ENCODE results near the gene CAPN7.
A peak's percentile ranks its signal among the peaks of the same experiment; 100 is the strongest.
"Not testable (repeated sequence)": the region's sequence is repeated elsewhere in the genome, so short reads cannot be mapped to it uniquely, and the experiment has no call there.

The CAPN7 gene
- long read RNA-seq, donor 1, full-length matches to known transcripts, result 3 of 3 reads
- long read RNA-seq, donor 1, partial matches to known transcripts, result 0 of 3 reads
- long read RNA-seq, donor 1, other reads (novel, unspliced or antisense), result 0 of 3 reads
- long read RNA-seq, donor 2, full-length matches to known transcripts, result 1 of 1 reads
- long read RNA-seq, donor 2, partial matches to known transcripts, result 0 of 1 reads
- long read RNA-seq, donor 2, other reads (novel, unspliced or antisense), result 0 of 1 reads
- long read RNA-seq, donor 3, full-length matches to known transcripts, result 4 of 11 reads
- long read RNA-seq, donor 3, partial matches to known transcripts, result 7 of 11 reads
- long read RNA-seq, donor 3, other reads (novel, unspliced or antisense), result 0 of 11 reads
- long read RNA-seq, donor 4, full-length matches to known transcripts, result 6 of 56 reads
- long read RNA-seq, donor 4, partial matches to known transcripts, result 32 of 56 reads
- long read RNA-seq, donor 4, other reads (novel, unspliced or antisense), result 18 of 56 reads
- long read RNA-seq, donor 5, full-length matches to known transcripts, result 7 of 7 reads
- long read RNA-seq, donor 5, partial matches to known transcripts, result 0 of 7 reads
- long read RNA-seq, donor 5, other reads (novel, unspliced or antisense), result 0 of 7 reads
- long read RNA-seq, donor 6, full-length matches to known transcripts, result 5 of 16 reads
- long read RNA-seq, donor 6, partial matches to known transcripts, result 11 of 16 reads
- long read RNA-seq, donor 6, other reads (novel, unspliced or antisense), result 0 of 16 reads
- long read RNA-seq, donor 7, full-length matches to known transcripts, result 8 of 20 reads
- long read RNA-seq, donor 7, partial matches to known transcripts, result 12 of 20 reads
- long read RNA-seq, donor 7, other reads (novel, unspliced or antisense), result 0 of 20 reads
- long read RNA-seq, donor 8, full-length matches to known transcripts, result 7 of 7 reads
- long read RNA-seq, donor 8, partial matches to known transcripts, result 0 of 7 reads
- long read RNA-seq, donor 8, other reads (novel, unspliced or antisense), result 0 of 7 reads

DNA sequence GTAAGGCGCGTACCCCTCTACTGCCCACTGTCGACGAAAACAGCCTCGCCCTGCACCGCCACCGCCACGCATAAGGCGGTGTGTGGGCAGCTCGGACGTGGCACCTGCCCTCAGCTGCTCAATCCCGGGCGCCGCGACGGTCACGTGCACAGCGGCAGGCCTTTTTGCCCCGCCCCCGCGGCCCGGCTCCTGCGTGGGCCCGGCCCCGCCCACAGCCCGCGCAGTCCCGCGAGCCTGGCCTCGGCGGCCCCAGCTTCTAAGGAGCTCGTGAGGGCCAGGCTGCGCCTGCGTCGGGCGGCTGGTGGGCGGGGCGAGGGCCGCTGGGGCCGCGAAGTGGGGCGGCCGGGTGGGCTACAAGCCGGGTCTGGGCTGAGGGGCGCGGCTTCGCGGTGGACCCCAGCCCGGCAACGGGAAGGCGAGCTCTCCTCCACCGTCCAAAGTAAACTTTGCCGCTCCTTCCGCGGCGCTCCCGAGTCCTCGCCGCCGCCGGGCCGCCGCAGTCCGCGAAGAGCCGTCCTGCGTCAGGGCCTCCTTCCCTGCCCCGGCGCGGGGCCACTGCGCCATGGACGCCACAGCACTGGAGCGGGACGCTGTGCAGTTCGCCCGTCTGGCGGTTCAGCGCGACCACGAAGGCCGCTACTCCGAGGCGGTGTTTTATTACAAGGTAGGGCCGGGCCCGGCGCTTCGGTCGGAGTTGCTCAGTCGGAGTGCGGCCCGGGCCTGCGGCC, at the start of gene CAPN7:
Gene CAPN7, plus strand, starts transcription at position 313 of the 728 bp plus-strand sequence. Its CDS starts 250 bp downstream, at position 563.
- peak; percentile 99 for DNase-seq

DNA sequence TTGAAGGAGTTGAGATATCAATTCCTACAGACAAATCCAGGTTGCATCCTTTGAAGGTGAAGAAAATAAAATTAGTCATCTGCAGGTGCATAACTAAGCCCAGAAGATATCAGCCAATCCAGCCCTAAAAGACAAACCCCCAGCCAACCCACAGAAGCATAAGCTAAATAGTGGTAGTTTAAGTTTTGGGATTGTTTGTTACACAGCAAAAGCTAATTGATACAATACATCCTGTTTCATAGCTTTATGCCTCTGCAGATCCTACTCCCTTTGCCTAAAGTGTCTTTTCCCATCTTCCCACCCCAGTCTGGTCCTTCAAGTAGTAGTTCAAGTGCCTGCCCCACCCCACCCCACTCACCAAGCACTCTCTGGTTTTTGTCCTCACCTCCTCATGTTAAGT, 48.6 kb upstream of the CAPN7 start:
- DNase-seq, result no peak

DNA sequence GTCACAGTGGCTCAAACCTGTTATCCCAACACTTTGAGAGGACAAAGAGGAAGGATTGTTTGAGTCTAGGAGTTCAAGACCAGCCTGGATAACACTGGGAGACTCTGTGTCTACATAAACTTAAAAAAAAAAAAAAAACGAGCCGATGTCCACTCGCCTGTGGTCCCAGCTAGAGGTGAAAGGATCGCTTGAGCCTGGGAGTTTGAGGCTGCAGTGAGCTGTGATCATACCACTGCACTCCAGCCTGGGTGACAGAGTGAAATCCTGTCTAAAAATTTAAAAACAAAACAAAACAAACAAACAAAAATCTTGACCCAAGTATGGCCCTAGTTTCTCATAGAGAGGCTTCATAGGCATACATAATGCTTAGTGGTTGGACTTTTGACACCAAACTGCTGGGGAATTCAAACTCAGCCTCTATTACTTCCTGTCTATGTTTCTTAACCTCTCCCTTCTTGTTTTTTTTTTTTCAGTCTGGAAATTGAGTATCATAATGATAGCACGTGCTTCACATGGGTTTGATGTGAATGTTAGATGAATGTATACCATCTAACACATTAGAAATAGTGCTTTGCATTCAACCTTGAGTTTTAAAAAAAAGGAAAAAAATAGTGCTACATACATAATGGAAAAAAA, 46.4 kb upstream of the CAPN7 start:
- no peak for DNase-seq

DNA sequence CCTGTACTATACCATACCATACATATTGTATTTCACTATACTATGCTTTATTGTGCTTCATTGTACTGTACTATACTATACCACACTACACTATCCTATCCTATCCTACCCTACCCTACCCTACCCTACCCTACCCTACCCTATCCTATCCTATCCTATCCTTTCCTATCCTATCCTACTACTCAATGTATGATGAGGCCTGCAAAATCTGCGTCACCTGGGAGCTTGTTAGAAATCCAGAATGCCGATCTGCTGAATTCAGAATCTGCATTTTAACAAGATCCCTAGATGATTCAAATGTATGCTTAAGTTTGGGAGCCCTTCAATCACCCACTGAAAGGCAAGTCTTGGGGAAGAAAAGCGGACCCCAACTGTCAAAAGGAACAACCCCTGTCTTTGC, 45.4 kb upstream of the CAPN7 start:
- DNase-seq, result no peak

DNA sequence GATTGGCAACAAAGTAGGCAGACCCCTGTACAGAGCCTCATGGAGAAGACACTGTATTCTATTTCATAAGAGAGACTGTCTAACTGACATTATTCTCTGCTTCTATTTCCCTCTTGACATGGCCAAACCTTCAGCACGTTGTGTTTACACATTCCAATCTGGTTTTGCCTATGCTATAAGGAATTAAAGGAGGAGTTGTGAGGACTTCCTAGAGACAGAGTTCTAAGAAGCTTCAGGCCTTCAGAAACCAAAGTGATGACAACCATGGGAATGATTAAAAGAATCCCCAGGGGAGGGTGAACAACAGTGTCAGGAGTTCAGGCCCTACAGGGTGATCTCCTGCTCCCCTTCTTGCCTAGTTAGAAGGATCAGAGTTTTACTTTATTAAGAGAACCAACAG, 44.9 kb upstream of the CAPN7 start:
- no peak for DNase-seq

DNA sequence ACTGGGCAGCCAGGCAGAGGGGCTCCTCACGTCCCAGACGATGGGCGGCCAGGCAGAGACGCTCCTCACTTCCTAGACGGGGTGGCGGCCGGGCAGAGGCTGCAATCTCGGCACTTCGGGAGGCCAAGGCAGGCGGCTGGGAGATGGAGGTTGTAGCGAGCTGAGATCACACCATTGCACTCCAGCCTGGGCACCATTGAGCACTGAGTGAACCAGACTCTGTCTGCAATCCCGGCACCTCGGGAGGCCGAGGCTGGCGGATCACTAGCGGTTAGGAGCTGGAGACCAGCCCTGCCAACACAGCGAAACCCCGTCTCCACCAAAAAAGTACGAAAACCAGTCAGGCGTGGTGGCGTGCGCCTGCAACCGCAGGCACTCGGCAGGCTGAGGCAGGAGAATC, 42.4 kb upstream of the CAPN7 start:
- not testable (repeated sequence) for DNase-seq

DNA sequence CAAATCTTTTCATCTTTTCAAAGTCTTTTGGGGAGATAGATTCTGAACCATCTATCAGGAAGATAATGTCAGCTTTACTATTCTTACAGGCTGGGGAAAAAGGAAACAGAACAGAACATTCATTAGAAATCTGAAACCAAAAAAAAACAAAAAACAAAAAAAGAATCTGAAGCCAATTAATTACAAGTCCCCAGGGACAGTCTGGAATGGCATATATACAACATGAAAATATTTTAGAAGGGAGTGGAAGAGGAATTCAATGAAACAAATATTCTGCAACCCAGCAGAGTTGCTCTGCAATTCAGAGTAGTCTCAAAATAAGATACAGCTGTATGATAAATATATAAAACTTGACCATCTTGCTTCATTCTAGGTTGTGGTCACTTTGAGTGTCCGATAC, 41.7 kb upstream of the CAPN7 start:
- DNase-seq, result peak; percentile 28

DNA sequence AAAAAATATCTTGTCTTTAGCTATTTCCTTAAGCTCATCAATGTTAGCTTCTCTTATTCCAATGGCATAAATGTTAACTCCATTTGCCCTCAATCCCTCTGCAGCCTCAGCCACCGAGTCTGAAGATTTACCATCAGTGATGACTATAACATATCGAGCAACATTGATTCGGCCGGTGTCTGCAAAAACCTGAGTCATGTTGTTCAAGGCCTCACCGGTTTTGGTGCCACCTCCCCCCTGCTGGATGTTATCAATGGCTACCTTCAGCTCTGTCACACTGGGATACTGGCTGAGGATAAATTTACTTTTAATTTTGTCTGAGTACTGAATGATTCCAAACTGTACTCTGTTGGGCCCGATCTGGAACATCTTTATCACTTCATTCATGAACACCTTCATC, 41.0 kb upstream of the CAPN7 start:
- no peak for DNase-seq

DNA sequence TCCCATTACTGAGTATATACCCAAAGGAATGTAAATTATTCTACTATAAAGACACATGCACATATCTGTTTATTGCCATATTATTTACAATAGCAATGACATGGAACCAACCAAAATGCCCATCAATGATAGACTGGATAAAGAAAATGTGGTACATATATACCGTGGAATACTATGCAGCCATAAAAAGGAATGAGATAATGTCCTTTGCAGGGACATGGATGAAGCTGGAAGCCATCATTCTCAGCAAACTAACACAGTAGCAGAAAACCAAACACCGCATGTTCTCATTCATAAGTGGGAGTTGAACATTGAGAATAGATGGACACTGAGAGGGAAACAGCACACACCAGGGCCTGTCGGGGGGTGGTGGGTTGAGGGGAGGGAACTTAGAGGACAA, 39.7 kb upstream of the CAPN7 start:
- DNase-seq, result not testable (repeated sequence)

DNA sequence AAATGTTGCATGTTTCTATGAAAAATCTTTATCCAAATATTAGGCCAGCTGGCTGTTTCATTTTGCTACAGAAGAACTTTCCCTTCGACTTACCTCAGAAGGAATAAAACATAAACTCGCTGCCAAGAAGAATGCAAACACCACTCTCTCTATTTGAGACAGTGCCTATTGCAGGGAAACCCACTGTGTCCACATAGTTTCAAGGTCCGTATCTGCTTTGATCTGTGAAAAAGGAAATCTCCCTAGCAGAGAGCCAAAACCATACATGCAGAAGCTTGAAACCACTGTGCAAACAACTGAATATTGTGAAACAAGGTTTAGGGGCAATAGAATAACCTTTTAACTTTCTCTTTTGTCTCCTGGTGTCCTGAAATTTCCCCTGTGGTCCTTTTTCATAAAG, 35.0 kb upstream of the CAPN7 start:
- DNase-seq, result no peak

DNA sequence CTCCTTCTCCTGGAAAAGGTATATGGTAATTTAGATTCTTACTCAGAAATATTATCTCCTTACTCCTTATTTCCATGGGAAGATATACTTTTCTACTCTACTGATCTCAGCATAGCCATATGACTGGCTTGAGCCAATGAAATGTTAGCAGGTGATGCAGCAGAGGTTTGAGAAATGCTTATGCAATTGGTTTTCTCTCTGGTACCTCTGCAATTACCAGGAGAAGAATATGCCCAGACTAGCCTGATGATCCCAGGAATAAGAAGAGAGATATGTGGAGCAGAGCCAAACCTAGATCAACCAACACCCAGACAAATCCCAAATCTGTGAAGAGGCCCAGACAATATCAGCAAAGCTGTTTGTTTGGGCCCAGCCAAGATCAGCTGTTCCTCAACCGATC, 33.2 kb upstream of the CAPN7 start:
- DNase-seq, result no peak

DNA sequence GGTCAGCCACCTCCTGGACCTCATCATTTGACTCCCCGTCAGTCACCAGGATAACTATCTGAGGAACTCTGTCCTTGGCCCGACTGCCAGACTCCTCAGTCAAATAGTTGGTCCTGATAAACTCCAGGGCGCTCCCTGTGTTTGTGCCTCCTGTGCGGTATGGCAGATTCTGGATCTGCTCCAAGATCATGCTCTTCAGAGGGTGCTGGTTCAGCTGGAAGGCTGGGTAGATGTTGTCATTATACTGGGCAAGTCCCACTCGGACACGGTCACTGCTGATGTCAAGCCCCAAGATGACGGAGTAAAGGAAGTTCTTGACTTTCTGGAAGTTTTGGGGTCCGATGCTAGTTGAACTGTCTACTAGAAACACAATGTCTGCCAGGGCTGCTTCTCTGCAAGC, 31.1 kb upstream of the CAPN7 start:
- DNase-seq, result no peak

DNA sequence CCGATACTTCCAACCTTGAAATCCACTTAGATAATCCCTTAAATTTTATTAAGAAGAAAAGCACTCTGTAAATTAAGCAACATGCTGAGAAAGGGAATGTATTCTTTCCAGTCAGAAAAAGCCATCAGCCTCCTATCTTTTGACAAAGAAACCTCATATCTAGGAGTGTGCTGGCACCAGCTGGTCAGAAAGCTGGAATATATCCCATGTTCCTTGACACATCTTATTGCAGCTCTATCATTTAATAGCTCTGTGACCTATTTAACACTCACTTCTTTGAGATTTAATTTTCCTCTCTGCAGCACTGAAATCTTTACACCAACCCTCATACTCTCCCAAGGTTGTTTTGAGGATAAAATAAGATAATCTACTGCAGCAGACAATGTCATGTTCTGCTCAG, 30.4 kb upstream of the CAPN7 start:
- no peak for DNase-seq

DNA sequence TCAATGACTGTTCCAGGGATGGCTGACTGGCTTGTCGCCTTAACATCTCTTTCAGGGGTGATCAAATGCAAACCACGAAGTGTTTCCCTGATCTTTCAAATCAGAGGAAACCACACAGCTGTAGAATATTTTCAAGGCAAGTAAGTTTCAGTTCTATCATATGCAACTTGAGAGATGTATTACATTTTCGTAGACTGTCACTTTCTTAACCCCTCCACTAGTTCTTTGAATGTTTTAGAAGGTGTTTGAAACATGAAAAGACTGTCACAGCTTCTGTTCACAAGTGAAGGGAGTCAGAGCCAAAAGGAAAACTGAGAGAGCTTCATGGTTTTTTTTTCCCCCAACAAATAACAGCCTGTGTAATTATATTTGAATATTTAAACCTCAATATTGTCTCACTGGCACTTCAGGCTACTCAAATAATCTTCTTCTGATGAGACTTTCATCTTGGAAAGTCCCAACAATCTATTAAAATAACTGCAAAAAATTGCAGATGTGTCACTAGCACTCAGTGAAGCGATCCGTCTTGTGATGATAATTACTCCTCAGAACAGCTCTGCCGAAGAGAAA, 25.9 kb upstream of the CAPN7 start:
- no peak for DNase-seq

DNA sequence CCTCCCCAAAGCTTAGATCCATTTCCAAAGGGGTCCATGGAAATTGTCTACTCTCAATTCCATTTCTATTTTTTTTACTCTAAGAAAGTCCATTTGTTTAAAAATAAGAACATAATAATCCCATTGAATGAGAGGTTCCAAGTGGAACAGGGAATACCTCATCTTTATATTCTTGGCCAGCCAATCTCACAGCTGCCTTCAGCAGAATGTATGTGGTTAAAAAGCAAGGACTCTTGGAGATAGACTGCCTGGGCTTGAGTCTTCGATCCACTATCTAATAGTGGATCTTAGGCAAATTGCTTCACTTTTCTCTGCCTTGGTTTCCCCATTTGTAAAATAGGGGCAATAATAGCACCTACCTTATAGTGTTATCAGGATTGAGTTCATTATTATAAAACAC, 24.5 kb upstream of the CAPN7 start:
- no peak for DNase-seq

DNA sequence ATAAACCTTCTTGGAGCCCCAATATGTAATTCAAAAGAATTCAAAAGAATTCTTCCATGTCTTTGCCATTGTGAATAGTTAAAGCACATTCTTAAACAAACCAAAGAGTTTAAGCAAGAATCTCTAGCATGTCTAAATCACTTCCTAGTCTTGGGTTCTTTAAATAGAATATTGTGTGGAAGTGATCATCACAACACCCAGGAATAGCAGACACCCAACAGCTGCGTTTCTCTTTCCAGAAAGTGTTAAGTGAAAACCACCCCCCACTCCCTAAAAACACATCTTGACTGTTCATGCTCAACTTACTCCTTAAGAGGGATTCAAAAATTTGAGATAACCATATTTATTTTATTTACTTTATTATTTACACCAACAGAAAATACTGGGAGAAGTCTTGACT, 24.1 kb upstream of the CAPN7 start:
- DNase-seq, result no peak

DNA sequence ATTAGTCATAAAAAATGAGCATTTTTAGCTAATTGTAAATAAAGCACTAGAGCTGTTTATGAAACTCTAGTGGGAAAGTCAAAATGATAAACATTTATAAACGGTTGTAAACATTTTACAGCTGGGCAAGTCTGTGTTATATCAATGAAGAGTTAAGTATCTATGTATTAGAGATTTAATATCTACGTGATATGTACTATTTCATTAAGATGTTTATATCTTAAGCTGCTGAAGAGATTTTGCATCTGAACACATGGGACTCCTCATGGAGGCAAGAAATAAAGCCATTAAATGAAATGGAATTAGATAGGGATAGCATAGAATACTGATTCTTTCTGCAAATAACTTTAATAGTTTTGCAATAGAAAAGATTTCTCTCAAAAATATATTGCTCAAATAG, 23.0 kb upstream of the CAPN7 start:
- DNase-seq, result no peak

DNA sequence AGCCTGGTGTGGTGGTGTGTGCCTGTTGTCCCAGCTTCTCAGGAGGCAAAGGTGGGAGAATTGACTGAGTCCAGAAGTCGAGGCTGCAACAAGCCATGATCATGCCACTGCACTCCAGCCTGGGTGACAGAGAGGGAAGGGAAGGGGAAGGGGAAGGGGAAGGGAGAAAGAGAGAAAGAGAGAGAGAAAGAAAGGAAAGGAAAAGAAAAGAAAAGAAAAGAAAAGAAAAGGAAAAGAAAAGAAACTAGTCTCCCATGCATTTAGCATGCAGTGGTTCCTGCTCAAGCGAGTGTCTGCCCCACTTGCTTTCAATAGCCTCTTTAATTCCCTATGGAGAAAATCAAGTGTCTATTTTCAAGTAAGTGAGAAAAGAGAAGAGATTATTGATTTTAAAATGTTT, 20.6 kb upstream of the CAPN7 start:
- no peak for DNase-seq

DNA sequence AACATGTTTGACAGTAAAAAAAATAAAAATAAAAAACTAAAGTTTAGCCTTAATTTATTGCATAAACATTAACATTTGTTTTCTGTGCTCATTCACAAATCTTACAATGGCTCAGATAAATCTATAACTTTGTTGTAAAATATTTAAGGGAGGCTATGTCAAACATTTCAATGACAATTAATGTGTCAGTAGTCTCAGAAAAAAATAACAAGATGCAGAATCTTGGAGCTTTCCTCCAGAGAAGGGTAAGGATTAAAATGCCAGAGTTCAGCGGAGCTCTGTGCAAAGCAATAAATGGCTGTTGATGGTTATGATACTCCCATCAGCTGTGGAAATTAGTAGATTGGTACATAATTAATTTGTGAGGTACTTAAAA, 20.0 kb upstream of the CAPN7 start:
- no peak for DNase-seq

DNA sequence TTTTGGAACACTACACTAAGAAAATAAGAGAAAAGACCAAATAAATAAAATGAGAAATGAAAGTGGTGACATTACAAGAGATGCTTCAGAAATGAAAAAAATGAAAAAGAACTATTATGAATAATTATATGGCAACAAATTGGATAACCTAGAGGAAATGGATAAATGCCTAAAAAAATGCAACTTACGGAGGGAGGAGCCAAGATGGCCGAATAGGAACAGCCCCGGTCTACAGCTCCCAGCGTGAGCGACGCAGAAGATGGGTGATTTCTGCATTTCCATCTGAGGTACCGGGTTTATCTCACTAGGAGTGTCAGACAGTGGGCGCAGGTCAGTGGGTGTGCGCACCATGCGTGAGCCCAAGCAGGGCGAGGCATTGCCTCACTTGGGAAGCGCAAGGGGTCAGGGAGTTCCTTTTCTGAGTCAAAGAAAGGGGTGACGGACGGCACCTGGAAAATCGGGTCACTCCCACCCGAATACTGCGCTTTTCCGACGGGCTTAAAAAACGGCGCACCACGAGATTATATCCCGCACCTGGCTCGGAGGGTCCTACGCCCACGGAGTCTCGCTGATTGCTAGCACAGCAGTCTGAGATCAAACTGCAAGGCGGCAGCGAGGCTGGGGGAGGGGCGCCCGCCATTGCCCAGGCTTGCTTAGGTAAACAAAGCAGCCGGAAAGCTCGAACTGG, 19.4 kb upstream of the CAPN7 start:
- DNase-seq, result not testable (repeated sequence)

Measured in right kidney (tissue), 9 donors.